Lower leg skin (tissue), 3 donors: Measurements from ENCODE around the gene DIO3.

ENCODE experiments used
- POLR2A ChIP-seq, 2 donors: fragments of 450-650 bp; IDR thresholded peaks; one replicate each; pipeline ENCODE4 v1.6.1; 2016 to 2017; ENCODE audit warnings: antibody characterized with exemption in 2 of 2, mild to moderate bottlenecking in 1 of 2, moderate library complexity in 1 of 2
- TF ChIP-seq, protein P1 (sequence below), 3 donors: fragments of 450-650 bp; IDR thresholded peaks; one replicate each; pipeline ENCODE4 v1.5.1; 2016; ENCODE audit warnings: antibody characterized with exemption in 3 of 3, mild to moderate bottlenecking in 3 of 3, moderate library complexity in 2 of 3

DNA sequence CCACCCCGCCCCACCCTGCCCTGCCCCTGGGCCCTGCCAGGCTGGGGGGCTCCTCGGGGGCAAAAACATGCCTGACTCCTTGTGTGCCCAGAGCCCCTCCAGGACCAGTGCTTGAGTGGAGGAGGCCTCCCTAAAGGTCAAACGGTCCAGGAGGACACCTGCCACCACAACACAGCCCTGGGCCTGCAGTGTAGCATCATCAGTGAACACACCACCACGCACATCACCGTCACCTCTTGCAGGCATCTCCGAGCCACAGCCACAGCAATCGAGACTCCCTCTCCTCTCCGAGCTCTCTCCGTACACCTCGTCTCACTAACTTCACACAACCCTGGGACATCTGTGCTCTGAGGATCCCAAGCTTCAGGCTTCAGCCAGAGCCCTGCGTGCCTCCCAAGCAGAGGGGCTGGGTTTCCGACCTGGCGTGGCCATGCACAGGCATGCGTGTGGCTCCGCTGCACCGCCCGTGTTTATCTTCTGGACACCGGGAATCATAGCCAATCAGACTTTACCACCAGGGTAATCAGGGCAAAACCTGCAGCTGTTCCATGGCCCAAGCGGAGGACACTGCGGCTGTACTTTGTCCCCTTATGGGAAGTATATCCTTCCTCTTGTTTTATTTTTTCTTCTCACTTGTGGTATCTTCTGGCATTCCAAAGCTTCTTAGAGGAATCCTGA, 6.2 kb upstream of the DIO3 start:
- TF ChIP-seq, protein P1, sequence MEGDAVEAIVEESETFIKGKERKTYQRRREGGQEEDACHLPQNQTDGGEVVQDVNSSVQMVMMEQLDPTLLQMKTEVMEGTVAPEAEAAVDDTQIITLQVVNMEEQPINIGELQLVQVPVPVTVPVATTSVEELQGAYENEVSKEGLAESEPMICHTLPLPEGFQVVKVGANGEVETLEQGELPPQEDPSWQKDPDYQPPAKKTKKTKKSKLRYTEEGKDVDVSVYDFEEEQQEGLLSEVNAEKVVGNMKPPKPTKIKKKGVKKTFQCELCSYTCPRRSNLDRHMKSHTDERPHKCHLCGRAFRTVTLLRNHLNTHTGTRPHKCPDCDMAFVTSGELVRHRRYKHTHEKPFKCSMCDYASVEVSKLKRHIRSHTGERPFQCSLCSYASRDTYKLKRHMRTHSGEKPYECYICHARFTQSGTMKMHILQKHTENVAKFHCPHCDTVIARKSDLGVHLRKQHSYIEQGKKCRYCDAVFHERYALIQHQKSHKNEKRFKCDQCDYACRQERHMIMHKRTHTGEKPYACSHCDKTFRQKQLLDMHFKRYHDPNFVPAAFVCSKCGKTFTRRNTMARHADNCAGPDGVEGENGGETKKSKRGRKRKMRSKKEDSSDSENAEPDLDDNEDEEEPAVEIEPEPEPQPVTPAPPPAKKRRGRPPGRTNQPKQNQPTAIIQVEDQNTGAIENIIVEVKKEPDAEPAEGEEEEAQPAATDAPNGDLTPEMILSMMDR (IDR thresholded peaks at IDR 0.05), result no peak
- TF ChIP-seq POLR2A (IDR thresholded peaks at IDR 0.05), result no peak
